ENCODE data around the gene MTMR11. TPM values are rescaled to one million over a fixed set of nuclear protein-coding genes. Genes with fewer than 3 reads are reported as not detected.

Gene MTMR11
- total RNA-seq, 2 experiments from 2014 or later, result 0.94 to 1.8 TPM

- Mint-ChIP-seq H3K4me3 (peak overlapping the region; percentile 98), H3K27me3 (no peaks in the 10 kb centered on the region), H3K9me3 (no peaks in the 10 kb centered on the region), H3K4me1 (peaks cover 24% of the 10 kb centered on the region), H3K36me3 (peaks cover 47% of the 10 kb centered on the region), H3K27ac (peak overlapping the region; percentile 94)
- DNase-seq, result no peak
Measured at GRCh38 chr1:149927056-149927562, 9.6 kb downstream of the MTMR11 start.

DNA sequence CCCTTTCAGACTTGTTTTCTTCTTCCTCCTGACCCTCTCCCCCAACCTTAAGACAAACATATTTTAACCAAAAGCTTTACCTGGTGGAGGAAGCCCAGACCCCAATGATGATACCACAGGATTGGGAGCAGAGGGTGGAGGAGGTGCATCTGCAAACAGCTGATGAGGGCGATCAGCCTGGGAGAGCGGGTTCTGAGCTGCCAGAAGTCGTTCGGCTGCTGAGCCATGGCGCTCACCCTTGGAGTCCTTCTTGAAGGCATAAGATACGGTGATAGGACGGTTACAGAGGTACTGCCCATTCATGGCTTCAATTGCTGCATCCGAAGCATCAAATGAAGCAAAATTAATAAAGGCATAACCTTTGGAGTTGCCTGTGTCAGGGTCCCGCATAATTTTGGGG lies 10.4 kb downstream of the MTMR11 start:
- H3K4me1 Mint-ChIP-seq, result peaks cover 22% of the 10 kb centered on the region
- peak overlapping the region; percentile 98 for H3K4me3 Mint-ChIP-seq
- no peaks in the 10 kb centered on the region for H3K9me3 Mint-ChIP-seq
- peak overlapping the region; percentile 50 for H3K27ac Mint-ChIP-seq
- DNase-seq, result no peak
- H3K36me3 Mint-ChIP-seq, result peaks cover 53% of the 10 kb centered on the region
- no peaks in the 10 kb centered on the region for H3K27me3 Mint-ChIP-seq

DNA sequence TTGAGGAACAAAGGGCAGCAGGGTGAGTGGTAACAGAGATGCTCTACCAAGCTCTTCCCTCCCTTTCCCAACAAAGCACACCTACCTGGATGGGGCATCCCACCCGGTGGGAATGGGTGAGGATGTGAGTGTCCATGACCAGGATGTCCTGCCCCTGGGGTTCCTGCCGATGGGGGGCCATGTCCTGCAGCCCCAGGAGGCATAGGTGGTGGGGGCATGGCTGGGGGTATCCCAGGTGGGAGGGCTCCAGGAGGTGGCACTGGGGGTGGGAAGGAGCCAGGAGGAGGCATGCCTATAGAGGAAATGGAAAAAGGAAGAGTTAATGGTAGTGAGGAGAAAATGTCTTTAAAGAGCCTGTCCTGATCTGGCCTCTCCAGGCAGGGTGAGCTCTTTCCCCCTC lies 10.9 kb downstream of the MTMR11 start:
- peak overlapping the region; percentile 98 for H3K4me3 Mint-ChIP-seq
- peaks cover 21% of the 10 kb centered on the region for H3K4me1 Mint-ChIP-seq
- H3K36me3 Mint-ChIP-seq, result peaks cover 53% of the 10 kb centered on the region
- H3K27ac Mint-ChIP-seq, result peak overlapping the region; percentile 50
- no peaks in the 10 kb centered on the region for H3K27me3 Mint-ChIP-seq
- H3K9me3 Mint-ChIP-seq, result no peaks in the 10 kb centered on the region
- DNase-seq, result no peak

DNA sequence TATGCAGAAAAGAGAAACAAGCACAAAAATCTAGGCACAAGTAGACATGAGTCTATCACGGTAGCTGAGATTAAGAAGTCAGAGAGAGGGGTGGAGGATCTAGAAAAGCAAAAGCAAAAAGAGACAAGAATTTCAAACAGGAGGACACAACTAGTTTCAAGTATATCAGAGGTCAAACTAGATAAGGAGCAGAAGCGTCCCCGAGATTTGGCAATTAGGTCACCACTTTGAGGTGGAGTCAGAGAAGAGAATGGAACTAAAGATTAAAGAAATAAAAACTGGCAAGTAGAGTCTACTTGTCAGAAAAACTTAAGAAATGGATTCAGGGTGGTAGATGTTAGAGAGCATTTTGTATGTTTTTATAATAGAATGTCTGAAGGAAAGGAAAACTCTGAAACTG lies 11.3 kb downstream of the MTMR11 start:
- Mint-ChIP-seq H3K4me1 (peaks cover 21% of the 10 kb centered on the region), H3K36me3 (peaks cover 53% of the 10 kb centered on the region), H3K4me3 (peak overlapping the region; percentile 98), H3K27ac (peak overlapping the region; percentile 13), H3K27me3 (no peaks in the 10 kb centered on the region), H3K9me3 (no peaks in the 10 kb centered on the region)
- DNase-seq, result no peak

DNA sequence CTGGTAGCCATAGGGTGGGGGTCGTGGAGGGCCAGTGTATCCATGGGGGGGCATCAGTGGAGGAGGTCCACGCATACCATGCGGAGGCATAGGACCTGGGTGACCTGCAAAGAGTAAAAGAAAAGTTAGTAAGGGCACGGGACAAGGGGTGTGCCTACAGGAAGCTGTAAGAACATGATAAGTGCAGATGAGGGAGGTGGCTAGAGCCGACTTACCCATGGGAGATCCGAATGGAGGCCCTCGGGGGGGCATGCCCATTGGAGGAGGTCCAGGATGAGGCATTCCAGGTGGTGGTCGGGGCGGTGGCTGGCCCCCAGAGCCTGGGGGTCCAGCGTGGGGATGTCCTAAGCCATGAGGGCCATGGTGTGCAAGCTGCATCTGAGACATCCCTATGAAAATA lies 13.1 kb downstream of the MTMR11 start:
- H3K36me3 Mint-ChIP-seq, result peaks cover 51% of the 10 kb centered on the region
- no peak overlapping the region for H3K4me3 Mint-ChIP-seq
- no peaks in the 10 kb centered on the region for H3K9me3 Mint-ChIP-seq
- peaks cover 21% of the 10 kb centered on the region for H3K4me1 Mint-ChIP-seq
- no peak for DNase-seq
- H3K27ac Mint-ChIP-seq, result no peak overlapping the region
- H3K27me3 Mint-ChIP-seq, result no peaks in the 10 kb centered on the region

DNA sequence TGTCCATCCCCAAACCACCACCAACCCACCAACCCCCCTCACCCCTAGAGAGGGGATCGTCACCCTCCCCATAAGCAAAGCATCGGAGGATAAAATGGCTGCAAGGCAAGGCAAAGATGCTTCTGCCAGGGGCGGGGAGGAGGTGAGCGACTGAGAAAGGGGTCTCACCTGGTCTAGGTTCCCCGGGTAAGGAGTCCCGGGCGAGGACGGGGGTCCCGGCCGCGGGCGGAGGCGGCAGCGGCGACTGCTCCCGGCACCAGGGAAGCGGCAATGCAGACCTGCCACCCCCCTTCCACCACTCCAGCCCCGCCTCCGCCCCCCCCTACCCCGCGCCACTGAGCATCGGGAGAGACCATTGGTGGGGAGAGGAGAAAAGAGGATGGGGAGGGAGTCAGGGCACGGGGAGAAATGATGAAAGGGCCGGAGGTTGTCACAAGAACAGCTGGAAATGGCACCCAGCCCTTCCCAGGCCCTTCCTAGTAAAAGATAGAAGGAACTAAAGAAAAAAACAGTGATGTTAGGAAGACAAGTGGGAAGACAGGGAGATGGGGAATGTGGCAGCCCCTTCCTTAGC lies 19.0 kb downstream of the MTMR11 start, which contains the start of gene SV2A:
TSS of gene SV2A (minus strand) at position 274 of the 574 bp plus-strand sequence. CDS start 4,004 bp downstream, outside the sequence.
- DNase-seq, result peak; percentile 47
- H3K27ac Mint-ChIP-seq, result peak within 1 kb of the TSS; percentile 51
- no peaks in the 10 kb centered on the region for H3K27me3 Mint-ChIP-seq
- H3K9me3 Mint-ChIP-seq, result no peaks in the 10 kb centered on the region
- H3K36me3 Mint-ChIP-seq, result peaks cover 12% of the 10 kb centered on the region
- H3K4me3 Mint-ChIP-seq, result peak within 1 kb of the TSS; percentile 88
- H3K4me1 Mint-ChIP-seq, result peaks cover 30% of the 10 kb centered on the region

GRCh38 chr1:149916898-149917252 lies 19.8 kb downstream of the MTMR11 start:
- Mint-ChIP-seq H3K27ac (no peak overlapping the region), H3K36me3 (peaks cover 6% of the 10 kb centered on the region)

DNA sequence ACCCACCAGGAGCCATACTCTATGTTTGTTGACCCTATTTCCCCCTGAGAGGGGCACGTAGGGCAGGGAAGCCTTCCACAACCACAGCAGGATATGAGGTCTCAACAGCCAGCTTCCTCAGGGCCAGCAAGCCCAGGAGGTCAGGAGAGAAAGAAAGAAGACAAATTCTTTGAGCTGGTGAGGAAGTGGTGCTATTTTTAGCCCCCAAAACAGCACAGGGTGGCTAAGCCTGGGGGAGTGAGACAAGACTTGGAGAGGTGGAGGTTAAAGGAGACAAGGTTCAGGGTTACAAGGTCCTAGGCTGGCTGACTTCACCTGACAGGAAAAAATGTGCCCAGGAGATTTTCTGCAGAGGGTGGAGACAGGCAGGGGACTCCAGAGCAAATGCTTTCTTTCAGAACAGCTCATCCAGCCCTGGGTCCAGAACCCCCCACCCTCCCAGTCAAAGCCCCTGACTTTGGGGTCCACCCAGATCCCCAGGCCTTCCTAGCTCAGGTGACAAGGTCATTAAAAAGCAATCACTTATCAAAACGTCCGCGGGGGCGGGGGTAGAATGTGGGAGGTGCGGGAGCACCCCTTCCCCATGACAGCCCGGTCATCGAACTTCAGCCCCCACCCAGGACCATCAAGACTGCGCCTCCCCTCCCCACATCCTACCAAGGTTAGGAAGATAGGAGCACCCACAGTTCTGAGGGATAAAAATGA lies 20.3 kb downstream of the MTMR11 start:
- Mint-ChIP-seq H3K27me3 (no peaks in the 10 kb centered on the region), H3K27ac (peak overlapping the region; percentile 55), H3K4me3 (peak overlapping the region; percentile 88), H3K4me1 (peaks cover 30% of the 10 kb centered on the region), H3K36me3 (peaks cover 3% of the 10 kb centered on the region), H3K9me3 (no peaks in the 10 kb centered on the region)
- no peak for DNase-seq

More at GRCh38 chr1:149916898-149917252, 19.8 kb downstream of the MTMR11 start:
- H3K9me3 Mint-ChIP-seq, result no peaks in the 10 kb centered on the region
- no peak for DNase-seq
- peaks cover 30% of the 10 kb centered on the region for H3K4me1 Mint-ChIP-seq
- no peaks in the 10 kb centered on the region for H3K27me3 Mint-ChIP-seq
- H3K4me3 Mint-ChIP-seq, result peak overlapping the region; percentile 88

- Mint-ChIP-seq H3K27me3 (no peaks in the 10 kb centered on the region), H3K9me3 (no peaks in the 10 kb centered on the region), H3K27ac (peak overlapping the region; percentile 55), H3K4me3 (peak overlapping the region; percentile 88), H3K36me3 (peaks cover 4% of the 10 kb centered on the region), H3K4me1 (peaks cover 30% of the 10 kb centered on the region)
- no peak for DNase-seq
Measured at GRCh38 chr1:149915429-149916192, 21.1 kb downstream of the MTMR11 start.

GRCh38 chr1:149914545-149914944 lies 22.1 kb downstream of the MTMR11 start:
- DNase-seq, result no peak
- Mint-ChIP-seq H3K4me1 (peaks cover 30% of the 10 kb centered on the region), H3K27me3 (no peaks in the 10 kb centered on the region), H3K4me3 (no peak overlapping the region), H3K9me3 (no peaks in the 10 kb centered on the region), H3K27ac (no peak overlapping the region), H3K36me3 (peaks cover 4% of the 10 kb centered on the region)

DNA sequence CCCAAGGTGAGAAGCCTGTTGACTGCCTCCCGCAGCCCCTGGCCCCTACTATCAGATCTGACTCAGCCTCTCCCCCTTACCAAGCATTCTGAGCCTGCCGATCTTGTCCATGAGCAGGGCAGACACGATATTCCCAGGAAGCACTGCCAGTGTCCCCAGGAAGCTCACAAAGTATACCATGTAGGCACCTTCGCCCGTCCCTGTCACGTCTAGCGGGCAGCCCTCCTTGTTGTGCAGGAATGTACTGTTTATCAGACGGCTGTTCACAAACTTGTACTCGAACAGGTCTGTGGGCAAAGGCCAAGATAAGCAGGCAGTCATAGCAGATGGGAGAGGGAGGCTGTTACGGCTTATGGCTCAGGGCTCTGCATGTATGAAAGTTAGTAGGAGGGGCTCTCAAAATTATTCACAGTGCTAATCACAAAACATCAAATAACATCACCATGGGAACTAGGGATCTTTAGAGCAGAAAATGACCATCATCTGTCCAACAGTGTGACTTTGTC lies 30.1 kb downstream of the MTMR11 start:
- no peak overlapping the region for H3K4me3 Mint-ChIP-seq
- peaks cover 2% of the 10 kb centered on the region for H3K9me3 Mint-ChIP-seq
- H3K27ac Mint-ChIP-seq, result no peak overlapping the region
- no peaks in the 10 kb centered on the region for H3K4me1 Mint-ChIP-seq
- DNase-seq, result no peak
- no peaks in the 10 kb centered on the region for H3K27me3 Mint-ChIP-seq
- peaks cover 14% of the 10 kb centered on the region for H3K36me3 Mint-ChIP-seq

GRCh38 chr1:149903836-149904491 lies 32.7 kb downstream of the MTMR11 start:
- Mint-ChIP-seq H3K27ac (no peak overlapping the region), H3K9me3 (peaks cover 6% of the 10 kb centered on the region), H3K36me3 (peaks cover 25% of the 10 kb centered on the region), H3K4me3 (no peak overlapping the region), H3K4me1 (peaks cover 17% of the 10 kb centered on the region), H3K27me3 (no peaks in the 10 kb centered on the region)
- DNase-seq, result no peak

GRCh38 chr1:149899460-149900284 lies 37.0 kb downstream of the MTMR11 start, which contains the start of gene BOLA1:
BOLA1 (plus strand) TSS chr1:149899568; CDS start chr1:149900060, 492 bp downstream.
- peaks cover 22% of the 10 kb centered on the region for H3K36me3 Mint-ChIP-seq
- peak within 1 kb of the TSS; percentile 82 for H3K4me3 Mint-ChIP-seq
- peak within 1 kb of the TSS; percentile 95 for H3K27ac Mint-ChIP-seq
- peaks cover 23% of the 10 kb centered on the region for H3K4me1 Mint-ChIP-seq
- no peaks in the 10 kb centered on the region for H3K27me3 Mint-ChIP-seq
- H3K9me3 Mint-ChIP-seq, result peaks cover 6% of the 10 kb centered on the region
- DNase-seq, result peak; percentile 82

DNA sequence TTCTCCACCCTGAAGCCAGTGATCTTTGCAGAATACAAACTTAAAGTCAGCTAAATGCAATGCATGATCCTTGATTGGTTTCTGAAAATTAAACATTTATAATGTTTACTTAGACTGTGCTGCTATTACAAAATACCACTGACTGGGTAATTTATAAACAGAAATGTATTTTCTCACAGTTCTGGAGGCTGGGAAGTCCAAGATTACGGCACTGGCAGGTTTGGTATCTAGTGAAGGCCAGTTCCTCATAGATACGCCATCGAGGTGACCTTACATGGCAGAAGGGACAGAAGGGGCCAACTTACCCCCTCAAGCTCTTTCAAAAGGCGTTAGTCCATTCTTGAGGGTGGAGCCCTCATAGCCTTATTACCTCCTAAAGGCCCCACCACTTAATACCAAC lies 40.1 kb downstream of the MTMR11 start:
- peaks cover 23% of the 10 kb centered on the region for H3K4me1 Mint-ChIP-seq
- no peak overlapping the region for H3K27ac Mint-ChIP-seq
- peaks cover 13% of the 10 kb centered on the region for H3K36me3 Mint-ChIP-seq
- H3K27me3 Mint-ChIP-seq, result no peaks in the 10 kb centered on the region
- DNase-seq, result no peak
- no peak overlapping the region for H3K4me3 Mint-ChIP-seq
- H3K9me3 Mint-ChIP-seq, result peaks cover 4% of the 10 kb centered on the region
